Liver (tissue), 9 donors: ENCODE results near the gene PRRT1B. TPM values are rescaled to one million over a fixed set of nuclear protein-coding genes. Genes with fewer than 3 reads are reported as not detected.

Experiments
- DNase-seq: peaks from one replicate; pipeline ENCODE4 v3.0.0-alpha.2; 2017; ENCODE audit warnings: low spot score
- H3K27ac ChIP-seq, 2 donors: one replicate each; pipeline ENCODE4 v1.7.0; 2013; ENCODE audit warnings: inconsistent platforms in 2 of 2, low read length in 2 of 2, control low read depth in 1 of 2, low read depth in 1 of 2, mild to moderate bottlenecking in 1 of 2
- H3K27me3 ChIP-seq, 4 donors: one replicate each; pipeline versions ENCODE4 v1.6.1 to v1.7.0; 2013; ENCODE audit warnings: low read length in 3 of 4, inconsistent platforms in 1 of 4, mild to moderate bottlenecking in 1 of 4, moderate library complexity in 1 of 4; ENCODE audit not compliant: control insufficient read depth in 4 of 4, insufficient read depth in 4 of 4
- H3K36me3 ChIP-seq, 4 donors: one replicate each; pipeline versions ENCODE4 v1.6.1 to v1.7.0; 2013; ENCODE audit warnings: low read length in 3 of 4, mild to moderate bottlenecking in 3 of 4, low read depth in 1 of 4, moderate library complexity in 1 of 4; ENCODE audit not compliant: control insufficient read depth in 4 of 4, insufficient read depth in 3 of 4
- H3K4me1 ChIP-seq, 4 donors: one replicate each; pipeline versions ENCODE4 v1.6.1 to v1.7.0; 2013; ENCODE audit warnings: low read length in 3 of 4, mild to moderate bottlenecking in 3 of 4, moderate library complexity in 1 of 4; ENCODE audit not compliant: control insufficient read depth in 4 of 4, insufficient read depth in 4 of 4
- H3K4me3 ChIP-seq, 3 donors: one replicate each; pipeline versions ENCODE4 v1.6.1 to v1.7.0; 2013; ENCODE audit warnings: low read length in 3 of 3, control low read depth in 1 of 3, low read depth in 1 of 3, mild to moderate bottlenecking in 1 of 3
- H3K9ac ChIP-seq, 2 donors: one replicate each; pipeline ENCODE4 v1.7.0; 2013; ENCODE audit warnings: low read length in 2 of 2, mild to moderate bottlenecking in 2 of 2, moderate library complexity in 2 of 2, control low read depth in 1 of 2, low read depth in 1 of 2
- H3K9me3 ChIP-seq, 4 donors: one replicate each; pipeline versions ENCODE4 v1.6.1 to v1.7.0; 2013; ENCODE audit warnings: low read length in 3 of 4; ENCODE audit not compliant: control insufficient read depth in 4 of 4
- EGR1 ChIP-seq, 2 donors: IDR thresholded peaks; 2 replicates each; pipeline ENCODE4 v1.6.1; 2016 to 2018; ENCODE audit warnings: antibody characterized with exemption in 2 of 2, low read depth in 2 of 2
- FOXA1 ChIP-seq: IDR thresholded peaks from 2 replicates; pipeline ENCODE4 v1.6.1; 2016; ENCODE audit warnings: antibody characterized with exemption
- FOXA2 ChIP-seq: IDR thresholded peaks from 2 replicates; pipeline ENCODE4 v1.6.1; 2016; ENCODE audit warnings: antibody characterized with exemption
- GABPA ChIP-seq, 2 donors: IDR thresholded peaks in 1 of 2; conservative IDR thresholded peaks in 1 of 2; 2 replicates each; pipeline ENCODE4 v1.6.1; 2016; ENCODE audit warnings: antibody characterized with exemption in 2 of 2, mild to moderate bottlenecking in 1 of 2, moderate library complexity in 1 of 2
- JUND ChIP-seq, 2 donors: IDR thresholded peaks; 2 replicates each; pipeline ENCODE4 v1.6.1; 2016; ENCODE audit warnings: antibody characterized with exemption in 2 of 2
- NR2F2 ChIP-seq: IDR thresholded peaks from 2 replicates; pipeline ENCODE4 v1.6.1; 2016; ENCODE audit warnings: antibody characterized with exemption
- RAD21 ChIP-seq, 2 donors: IDR thresholded peaks; 2 replicates each; pipeline ENCODE4 v1.6.1; 2016; ENCODE audit warnings: antibody characterized with exemption in 2 of 2, mild to moderate bottlenecking in 2 of 2
- SP1 ChIP-seq: IDR thresholded peaks from 2 replicates; pipeline ENCODE4 v1.6.1; 2018; ENCODE audit warnings: antibody characterized with exemption, mild to moderate bottlenecking
- YY1 ChIP-seq: IDR thresholded peaks from 2 replicates; pipeline ENCODE4 v1.6.1; 2016; ENCODE audit warnings: antibody characterized with exemption, mild to moderate bottlenecking
- WGBS: extraction: QIAGEN DNeasy Blood & Tissue Kit; methylation state at CpG from one replicate; pipeline ENCODE4 v1.1.7; 2013; 5-methylcytosine and 5-hydroxymethylcytosine counted together
- polyA plus RNA-seq, 2 donors: library from polyadenylated mRNA; stranded (reverse) in 1 of 2; unstranded in 1 of 2; fragments of 200-250 nt in 1 of 2; fragments of >200 nt in 1 of 2; fragmentation: Nextera tagmentation in 1 of 2; extraction: Ambion mirVana in 1 of 2; gene quantifications; one replicate each; pipeline versions ENCODE4 v1.2.1 to v1.2.3, GENCODE V29; 2013 to 2015
- total RNA-seq, 2 donors: library from RNA; depleted of rRNA; stranded (reverse); fragments of >200 nt; gene quantifications; one replicate each; pipeline ENCODE4 v1.2.3, GENCODE V29; 2014
- TF ChIP-seq, protein P1 (sequence below): IDR thresholded peaks from 2 replicates; pipeline ENCODE4 v1.6.1; 2016; ENCODE audit warnings: antibody characterized with exemption
- TF ChIP-seq, protein P2 (sequence below): IDR thresholded peaks from 2 replicates; pipeline ENCODE4 v1.6.1; 2016; ENCODE audit warnings: antibody characterized with exemption, mild to moderate bottlenecking
- TF ChIP-seq, protein P3 (sequence below): IDR thresholded peaks from 2 replicates; pipeline ENCODE4 v1.6.1; 2016; ENCODE audit warnings: antibody characterized with exemption
- TF ChIP-seq, protein P4 (sequence below): fragments of 150-350 bp; IDR thresholded peaks from 2 replicates; pipeline ENCODE4 v1.5.1; 2017; ENCODE audit warnings: improper control_type of control experiment, low read depth, low read length; ENCODE audit not compliant: missing input control
- TF ChIP-seq, protein P5 (sequence below): IDR thresholded peaks from 2 replicates; pipeline ENCODE4 v1.6.1; 2016; ENCODE audit warnings: antibody characterized with exemption
- donor health status: healthy.
- donor health status: healthy.
- donor health status: healthy.
- donor health status: healthy.
- donor health status: healthy.

PRRT1B gene
- total and polyA plus RNA-seq, 4 donors, result 0.15 to 1.9 (median 1.4) TPM

DNA sequence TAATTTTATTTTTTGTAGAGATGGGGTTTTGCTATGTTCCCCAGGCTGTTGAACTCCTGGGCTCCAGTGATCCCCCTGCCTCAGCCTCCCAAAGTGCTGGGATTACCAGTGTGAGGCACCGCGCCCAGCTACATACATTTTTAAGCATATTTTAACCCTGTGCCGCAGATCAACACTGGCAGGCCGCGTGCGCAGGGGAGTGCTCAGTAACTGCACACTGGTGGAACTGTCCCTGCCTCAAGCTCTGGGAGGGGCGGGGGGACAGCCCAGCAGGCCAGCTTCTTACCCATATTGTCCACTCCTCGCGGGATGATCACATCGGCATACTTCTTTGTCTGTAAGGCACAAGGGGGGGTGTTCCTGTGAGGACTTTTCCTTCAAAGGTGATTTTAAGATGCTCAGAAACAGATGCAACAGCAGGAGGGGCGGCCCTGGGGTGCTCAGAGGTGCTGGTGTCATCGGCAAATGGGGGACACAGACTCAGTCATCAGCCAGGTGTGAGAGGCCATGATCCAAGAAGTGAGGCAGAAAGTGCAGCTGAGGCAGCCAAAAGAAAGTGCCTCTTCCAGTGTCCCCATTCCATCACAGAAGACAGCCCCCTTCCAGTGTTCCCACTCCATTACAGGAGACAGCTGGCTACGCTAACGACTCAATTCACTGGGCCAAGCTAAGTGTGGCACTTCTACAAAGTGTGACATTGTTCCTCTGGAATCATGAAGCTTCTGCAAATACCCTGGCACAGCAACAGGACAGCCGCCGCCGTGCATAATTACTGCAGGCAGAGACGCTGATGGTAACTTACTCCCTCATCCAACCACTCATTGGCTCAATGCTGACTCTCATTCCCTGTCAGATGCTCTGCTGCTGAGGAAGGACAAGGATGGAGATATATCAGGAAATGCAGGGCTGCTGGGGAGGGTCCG lies 19.4 kb upstream of the PRRT1B start:
- H3K9me3 ChIP-seq, result no peaks in the 10 kb centered on the region
- TF ChIP-seq, protein P1, sequence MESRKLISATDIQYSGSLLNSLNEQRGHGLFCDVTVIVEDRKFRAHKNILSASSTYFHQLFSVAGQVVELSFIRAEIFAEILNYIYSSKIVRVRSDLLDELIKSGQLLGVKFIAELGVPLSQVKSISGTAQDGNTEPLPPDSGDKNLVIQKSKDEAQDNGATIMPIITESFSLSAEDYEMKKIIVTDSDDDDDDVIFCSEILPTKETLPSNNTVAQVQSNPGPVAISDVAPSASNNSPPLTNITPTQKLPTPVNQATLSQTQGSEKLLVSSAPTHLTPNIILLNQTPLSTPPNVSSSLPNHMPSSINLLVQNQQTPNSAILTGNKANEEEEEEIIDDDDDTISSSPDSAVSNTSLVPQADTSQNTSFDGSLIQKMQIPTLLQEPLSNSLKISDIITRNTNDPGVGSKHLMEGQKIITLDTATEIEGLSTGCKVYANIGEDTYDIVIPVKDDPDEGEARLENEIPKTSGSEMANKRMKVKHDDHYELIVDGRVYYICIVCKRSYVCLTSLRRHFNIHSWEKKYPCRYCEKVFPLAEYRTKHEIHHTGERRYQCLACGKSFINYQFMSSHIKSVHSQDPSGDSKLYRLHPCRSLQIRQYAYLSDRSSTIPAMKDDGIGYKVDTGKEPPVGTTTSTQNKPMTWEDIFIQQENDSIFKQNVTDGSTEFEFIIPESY, result no peak
- TF ChIP-seq, protein P2, sequence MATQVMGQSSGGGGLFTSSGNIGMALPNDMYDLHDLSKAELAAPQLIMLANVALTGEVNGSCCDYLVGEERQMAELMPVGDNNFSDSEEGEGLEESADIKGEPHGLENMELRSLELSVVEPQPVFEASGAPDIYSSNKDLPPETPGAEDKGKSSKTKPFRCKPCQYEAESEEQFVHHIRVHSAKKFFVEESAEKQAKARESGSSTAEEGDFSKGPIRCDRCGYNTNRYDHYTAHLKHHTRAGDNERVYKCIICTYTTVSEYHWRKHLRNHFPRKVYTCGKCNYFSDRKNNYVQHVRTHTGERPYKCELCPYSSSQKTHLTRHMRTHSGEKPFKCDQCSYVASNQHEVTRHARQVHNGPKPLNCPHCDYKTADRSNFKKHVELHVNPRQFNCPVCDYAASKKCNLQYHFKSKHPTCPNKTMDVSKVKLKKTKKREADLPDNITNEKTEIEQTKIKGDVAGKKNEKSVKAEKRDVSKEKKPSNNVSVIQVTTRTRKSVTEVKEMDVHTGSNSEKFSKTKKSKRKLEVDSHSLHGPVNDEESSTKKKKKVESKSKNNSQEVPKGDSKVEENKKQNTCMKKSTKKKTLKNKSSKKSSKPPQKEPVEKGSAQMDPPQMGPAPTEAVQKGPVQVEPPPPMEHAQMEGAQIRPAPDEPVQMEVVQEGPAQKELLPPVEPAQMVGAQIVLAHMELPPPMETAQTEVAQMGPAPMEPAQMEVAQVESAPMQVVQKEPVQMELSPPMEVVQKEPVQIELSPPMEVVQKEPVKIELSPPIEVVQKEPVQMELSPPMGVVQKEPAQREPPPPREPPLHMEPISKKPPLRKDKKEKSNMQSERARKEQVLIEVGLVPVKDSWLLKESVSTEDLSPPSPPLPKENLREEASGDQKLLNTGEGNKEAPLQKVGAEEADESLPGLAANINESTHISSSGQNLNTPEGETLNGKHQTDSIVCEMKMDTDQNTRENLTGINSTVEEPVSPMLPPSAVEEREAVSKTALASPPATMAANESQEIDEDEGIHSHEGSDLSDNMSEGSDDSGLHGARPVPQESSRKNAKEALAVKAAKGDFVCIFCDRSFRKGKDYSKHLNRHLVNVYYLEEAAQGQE, result no peak
- no peak for TF ChIP-seq NR2F2
- TF ChIP-seq, protein P3, sequence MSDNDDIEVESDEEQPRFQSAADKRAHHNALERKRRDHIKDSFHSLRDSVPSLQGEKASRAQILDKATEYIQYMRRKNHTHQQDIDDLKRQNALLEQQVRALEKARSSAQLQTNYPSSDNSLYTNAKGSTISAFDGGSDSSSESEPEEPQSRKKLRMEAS, result no peak
- TF ChIP-seq, protein P4, sequence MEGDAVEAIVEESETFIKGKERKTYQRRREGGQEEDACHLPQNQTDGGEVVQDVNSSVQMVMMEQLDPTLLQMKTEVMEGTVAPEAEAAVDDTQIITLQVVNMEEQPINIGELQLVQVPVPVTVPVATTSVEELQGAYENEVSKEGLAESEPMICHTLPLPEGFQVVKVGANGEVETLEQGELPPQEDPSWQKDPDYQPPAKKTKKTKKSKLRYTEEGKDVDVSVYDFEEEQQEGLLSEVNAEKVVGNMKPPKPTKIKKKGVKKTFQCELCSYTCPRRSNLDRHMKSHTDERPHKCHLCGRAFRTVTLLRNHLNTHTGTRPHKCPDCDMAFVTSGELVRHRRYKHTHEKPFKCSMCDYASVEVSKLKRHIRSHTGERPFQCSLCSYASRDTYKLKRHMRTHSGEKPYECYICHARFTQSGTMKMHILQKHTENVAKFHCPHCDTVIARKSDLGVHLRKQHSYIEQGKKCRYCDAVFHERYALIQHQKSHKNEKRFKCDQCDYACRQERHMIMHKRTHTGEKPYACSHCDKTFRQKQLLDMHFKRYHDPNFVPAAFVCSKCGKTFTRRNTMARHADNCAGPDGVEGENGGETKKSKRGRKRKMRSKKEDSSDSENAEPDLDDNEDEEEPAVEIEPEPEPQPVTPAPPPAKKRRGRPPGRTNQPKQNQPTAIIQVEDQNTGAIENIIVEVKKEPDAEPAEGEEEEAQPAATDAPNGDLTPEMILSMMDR, result no peak
- TF ChIP-seq JUND (IDR thresholded peaks at IDR 0.05), result no peak
- no peak for TF ChIP-seq FOXA2
- TF ChIP-seq EGR1 (IDR thresholded peaks at IDR 0.05; ENCODE audit: low read depth in 2 of 2), result no peak
- peaks cover 1 to 16% (median 12%) of the 10 kb centered on the region in 4 donors for H3K4me1 ChIP-seq
- H3K27me3 ChIP-seq, result no peaks in the 10 kb centered on the region
- H3K36me3 ChIP-seq, result peaks cover 14 to 76% (median 38%) of the 10 kb centered on the region in 4 donors
- 90% methylated on average over 19 of the region's 19 CpGs for WGBS
- H3K4me3 ChIP-seq, result no peak overlapping the region
- no peak overlapping the region for H3K9ac ChIP-seq
- no peak overlapping the region for H3K27ac ChIP-seq
- no peak for DNase-seq

DNA sequence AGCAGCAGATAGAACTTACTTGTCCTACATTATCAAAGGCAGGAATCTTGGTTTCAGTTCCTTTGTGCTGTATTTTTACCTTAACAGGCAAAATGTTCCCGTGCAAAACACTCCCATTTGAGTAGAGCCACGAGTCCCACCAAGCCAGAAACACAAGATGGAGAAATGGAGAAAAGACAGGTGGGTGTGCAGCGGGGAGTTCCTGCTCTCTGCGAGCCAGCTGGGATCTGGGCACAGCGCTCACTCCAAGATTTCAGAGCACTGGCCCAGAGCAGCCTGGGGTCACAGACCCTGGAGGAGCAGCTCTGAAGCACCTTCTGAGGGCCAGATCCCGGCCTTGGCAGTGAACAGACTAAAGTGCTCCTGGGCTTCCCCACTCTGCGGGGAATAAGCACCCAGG lies 17.1 kb upstream of the PRRT1B start:
- no peak for DNase-seq
- H3K36me3 ChIP-seq, result peaks cover 14 to 54% (median 28%) of the 10 kb centered on the region in 4 donors
- H3K9me3 ChIP-seq, result no peaks in the 10 kb centered on the region
- WGBS, result 94% methylated on average over 7 of the region's 7 CpGs
- peaks cover 6 to 21% (median 14%) of the 10 kb centered on the region in 4 donors for H3K4me1 ChIP-seq
- H3K9ac ChIP-seq, result no peak overlapping the region
- H3K27ac ChIP-seq, result no peak overlapping the region
- H3K27me3 ChIP-seq, result no peaks in the 10 kb centered on the region
- H3K4me3 ChIP-seq, result no peak overlapping the region
- TF ChIP-seq FOXA1 (no peak), YY1 (no peak), RAD21 (IDR thresholded peaks at IDR 0.05) (no peak), EGR1 (IDR thresholded peaks at IDR 0.05; ENCODE audit: low read depth in 2 of 2) (no peak), NR2F2 (no peak), SP1 (no peak), GABPA (IDR thresholded peaks at IDR 0.05 in 1 of 2, conservative IDR thresholded peaks at IDR 0.05 in 1 of 2) (no peak), FOXA2 (no peak)
- TF ChIP-seq, protein P1, result no peak
- TF ChIP-seq, protein P2, result no peak
- TF ChIP-seq, protein P3, result no peak
- TF ChIP-seq, protein P5, sequence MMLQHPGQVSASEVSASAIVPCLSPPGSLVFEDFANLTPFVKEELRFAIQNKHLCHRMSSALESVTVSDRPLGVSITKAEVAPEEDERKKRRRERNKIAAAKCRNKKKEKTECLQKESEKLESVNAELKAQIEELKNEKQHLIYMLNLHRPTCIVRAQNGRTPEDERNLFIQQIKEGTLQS, result no peak
